Stomach (tissue), 4 donors: Measurements from ENCODE around the gene CLSTN1.

Experiments used
- EP300 ChIP-seq: sonication (generic); formaldehyde crosslinking; IDR thresholded peaks from one replicate; pipeline ENCODE4 v1.6.1; 2017; ENCODE audit warnings: antibody characterized with exemption
- POLR2A ChIP-seq, 4 donors: fragments of 450-650 bp; IDR thresholded peaks; one replicate each; pipeline ENCODE4 v1.6.1; 2016; ENCODE audit warnings: antibody characterized with exemption in 4 of 4, control low read depth in 2 of 4, mild to moderate bottlenecking in 1 of 4, moderate library complexity in 1 of 4
- POLR2AphosphoS5 ChIP-seq, 3 donors: sonication (generic); formaldehyde crosslinking; IDR thresholded peaks; one replicate each; pipeline ENCODE4 v1.6.1; 2016; ENCODE audit warnings: antibody characterized with exemption in 3 of 3
- TF ChIP-seq, protein P1 (sequence below), 7 experiments: fragments of 450-650 bp in 4 of 7; fragments of 200-600 bp in 3 of 7; sonication (generic) in 3 of 7; IDR thresholded peaks; one replicate each; pipeline ENCODE4 v1.5.1; 2016 to 2019; ENCODE audit warnings: antibody characterized with exemption in 7 of 7, control low read depth in 2 of 7, mild to moderate bottlenecking in 1 of 7

DNA sequence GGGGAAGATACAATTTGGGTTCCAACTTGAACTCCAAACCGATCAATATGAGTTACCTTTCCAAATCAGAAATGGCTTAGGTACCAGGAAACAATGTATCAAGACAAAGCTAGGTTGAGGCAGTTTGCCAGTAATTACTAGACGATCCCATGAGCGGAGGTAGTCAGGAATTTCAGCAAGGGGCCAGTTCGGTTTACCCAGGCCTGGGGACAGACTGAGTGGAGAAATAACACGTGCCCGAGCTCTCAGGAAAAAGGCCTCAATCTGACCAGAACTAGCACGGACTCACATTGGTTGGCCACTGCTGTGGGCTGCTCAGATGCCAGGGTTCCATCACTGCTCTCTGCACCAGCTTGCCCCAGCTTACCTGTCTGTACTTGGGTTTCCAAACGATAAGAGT is 15.3 kb downstream of the CLSTN1 start:
- TF ChIP-seq, protein P1, sequence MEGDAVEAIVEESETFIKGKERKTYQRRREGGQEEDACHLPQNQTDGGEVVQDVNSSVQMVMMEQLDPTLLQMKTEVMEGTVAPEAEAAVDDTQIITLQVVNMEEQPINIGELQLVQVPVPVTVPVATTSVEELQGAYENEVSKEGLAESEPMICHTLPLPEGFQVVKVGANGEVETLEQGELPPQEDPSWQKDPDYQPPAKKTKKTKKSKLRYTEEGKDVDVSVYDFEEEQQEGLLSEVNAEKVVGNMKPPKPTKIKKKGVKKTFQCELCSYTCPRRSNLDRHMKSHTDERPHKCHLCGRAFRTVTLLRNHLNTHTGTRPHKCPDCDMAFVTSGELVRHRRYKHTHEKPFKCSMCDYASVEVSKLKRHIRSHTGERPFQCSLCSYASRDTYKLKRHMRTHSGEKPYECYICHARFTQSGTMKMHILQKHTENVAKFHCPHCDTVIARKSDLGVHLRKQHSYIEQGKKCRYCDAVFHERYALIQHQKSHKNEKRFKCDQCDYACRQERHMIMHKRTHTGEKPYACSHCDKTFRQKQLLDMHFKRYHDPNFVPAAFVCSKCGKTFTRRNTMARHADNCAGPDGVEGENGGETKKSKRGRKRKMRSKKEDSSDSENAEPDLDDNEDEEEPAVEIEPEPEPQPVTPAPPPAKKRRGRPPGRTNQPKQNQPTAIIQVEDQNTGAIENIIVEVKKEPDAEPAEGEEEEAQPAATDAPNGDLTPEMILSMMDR (IDR thresholded peaks at IDR 0.05), result no peak
- no peak for TF ChIP-seq POLR2A (IDR thresholded peaks at IDR 0.05)
- no peak for TF ChIP-seq EP300
- no peak for TF ChIP-seq POLR2AphosphoS5 (IDR thresholded peaks at IDR 0.05)
